ENCODE measurements around the gene WDR45.

The WDR45 gene

DNA sequence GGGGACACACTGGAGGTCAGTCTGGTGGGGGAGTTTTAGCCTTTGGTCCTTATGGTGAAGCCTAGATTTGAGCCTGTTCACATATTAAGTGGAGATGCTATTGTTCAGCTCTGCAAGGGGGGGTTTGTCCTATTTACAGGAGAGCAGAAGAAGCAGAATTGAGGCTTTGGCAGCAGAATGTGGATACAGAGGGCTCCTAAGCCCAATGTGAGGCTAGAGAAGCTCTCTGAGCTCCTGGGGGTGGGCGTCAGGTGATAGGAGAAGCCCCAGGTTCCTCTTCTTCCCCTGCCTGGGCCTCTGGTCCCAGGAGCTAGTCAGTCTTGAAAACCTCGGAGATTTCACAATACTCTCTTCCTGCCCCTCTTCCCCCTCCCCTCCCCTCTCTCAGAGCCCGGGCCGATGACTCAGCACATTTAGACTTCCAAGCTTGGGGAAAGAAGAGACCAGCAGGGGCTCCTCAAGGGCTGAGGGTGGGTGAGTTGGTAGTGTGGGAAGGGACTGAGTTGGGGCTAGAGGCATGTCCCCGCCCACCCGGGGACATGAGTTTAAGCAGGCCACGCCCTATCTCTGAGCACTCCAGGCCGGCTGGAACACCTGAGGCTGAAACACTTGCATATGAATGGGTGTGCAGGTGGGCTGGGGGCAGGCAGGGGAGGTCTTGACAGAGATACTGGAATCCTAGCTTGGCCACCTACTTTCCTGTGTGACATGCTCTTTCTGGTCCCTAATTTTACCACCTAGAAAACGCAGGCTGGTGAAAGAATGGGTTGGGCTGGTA lies 39.9 kb downstream of the WDR45 start:
- TF ChIP-seq, protein P1, sequence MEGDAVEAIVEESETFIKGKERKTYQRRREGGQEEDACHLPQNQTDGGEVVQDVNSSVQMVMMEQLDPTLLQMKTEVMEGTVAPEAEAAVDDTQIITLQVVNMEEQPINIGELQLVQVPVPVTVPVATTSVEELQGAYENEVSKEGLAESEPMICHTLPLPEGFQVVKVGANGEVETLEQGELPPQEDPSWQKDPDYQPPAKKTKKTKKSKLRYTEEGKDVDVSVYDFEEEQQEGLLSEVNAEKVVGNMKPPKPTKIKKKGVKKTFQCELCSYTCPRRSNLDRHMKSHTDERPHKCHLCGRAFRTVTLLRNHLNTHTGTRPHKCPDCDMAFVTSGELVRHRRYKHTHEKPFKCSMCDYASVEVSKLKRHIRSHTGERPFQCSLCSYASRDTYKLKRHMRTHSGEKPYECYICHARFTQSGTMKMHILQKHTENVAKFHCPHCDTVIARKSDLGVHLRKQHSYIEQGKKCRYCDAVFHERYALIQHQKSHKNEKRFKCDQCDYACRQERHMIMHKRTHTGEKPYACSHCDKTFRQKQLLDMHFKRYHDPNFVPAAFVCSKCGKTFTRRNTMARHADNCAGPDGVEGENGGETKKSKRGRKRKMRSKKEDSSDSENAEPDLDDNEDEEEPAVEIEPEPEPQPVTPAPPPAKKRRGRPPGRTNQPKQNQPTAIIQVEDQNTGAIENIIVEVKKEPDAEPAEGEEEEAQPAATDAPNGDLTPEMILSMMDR (IDR thresholded peaks at IDR 0.05; ENCODE audit: control insufficient read depth, extremely low read depth, insufficient read depth): no peak
- no peak overlapping the region for H3K4me3 ChIP-seq (ENCODE audit: low read depth, low read length)
- no peak for DNase-seq (ENCODE audit: low read depth)

DNA sequence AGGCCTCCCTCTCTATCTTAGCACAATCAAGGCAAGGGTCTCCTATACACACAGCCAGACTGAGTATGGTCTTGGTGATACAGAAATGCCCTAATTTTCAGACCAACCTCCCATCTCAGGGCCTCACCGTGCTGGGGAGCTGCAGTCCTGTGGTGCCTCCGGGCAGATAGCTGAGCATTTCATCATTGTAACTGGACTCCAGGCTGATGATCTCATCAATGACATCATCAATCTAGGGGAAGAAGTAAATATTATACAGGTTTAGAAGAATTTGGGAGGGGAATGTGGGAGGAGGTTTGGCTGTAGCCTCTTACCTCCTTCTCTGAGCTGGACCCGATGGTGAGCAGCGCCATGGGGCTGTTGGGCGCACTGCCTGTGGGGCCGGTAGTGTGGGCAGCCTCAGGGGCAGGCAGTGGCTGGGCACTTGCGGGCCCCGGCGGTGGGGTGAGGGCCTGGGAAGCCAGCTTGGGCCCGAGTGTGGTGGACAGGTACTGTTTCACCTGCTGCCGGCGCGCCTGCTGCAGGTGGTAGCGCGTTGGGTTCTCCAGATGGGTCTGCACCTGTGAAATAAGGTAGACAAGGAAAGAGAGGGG lies 41.7 kb downstream of the WDR45 start:
- H3K4me3 ChIP-seq (ENCODE audit: low read depth, low read length): no peak overlapping the region
- TF ChIP-seq, protein P1 (IDR thresholded peaks at IDR 0.05; ENCODE audit: control insufficient read depth, extremely low read depth, insufficient read depth): no peak
- no peak for DNase-seq (ENCODE audit: low read depth)

DNA sequence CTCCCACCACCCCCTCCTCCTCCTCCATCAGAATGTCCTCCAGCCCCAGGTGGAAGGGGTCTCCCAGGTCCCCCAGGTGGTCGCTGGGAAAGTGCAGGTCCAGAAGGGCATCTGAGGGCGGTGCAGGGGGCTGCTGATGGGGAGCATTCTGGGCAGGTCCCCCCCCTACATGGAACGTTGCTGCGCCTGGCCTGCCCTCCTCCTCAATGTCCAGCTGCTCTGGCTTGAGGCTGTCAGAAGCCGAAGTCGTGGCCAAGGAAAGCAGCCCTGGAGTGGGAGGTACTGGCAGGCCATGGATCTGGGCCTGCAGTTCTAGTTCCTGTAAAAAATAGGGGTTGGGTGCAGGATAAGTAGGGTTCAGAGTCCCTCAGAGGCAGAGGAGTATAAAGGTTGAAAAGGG lies 49.4 kb downstream of the WDR45 start:
- DNase-seq (ENCODE audit: low read depth): no peak

GRCh38 chrX:49029876-49030275 lies 49.8 kb downstream of the WDR45 start:
- TF ChIP-seq, protein P1 (IDR thresholded peaks at IDR 0.05; ENCODE audit: control insufficient read depth, extremely low read depth, insufficient read depth): no peak
- H3K4me3 ChIP-seq (ENCODE audit: low read depth, low read length): no peak overlapping the region
- DNase-seq (ENCODE audit: low read depth): no peak

More for the DNA sequence above, 49.4 kb downstream of the WDR45 start:
- H3K4me3 ChIP-seq (ENCODE audit: low read depth, low read length): no peak overlapping the region
- TF ChIP-seq, protein P1 (IDR thresholded peaks at IDR 0.05; ENCODE audit: control insufficient read depth, extremely low read depth, insufficient read depth): no peak
